Activated CD8-positive, alpha-beta T cell treated with anti-CD3 and anti-CD28 coated beads for 36 hours (primary cell): Measurements from ENCODE around the gene ARHGAP12. TPM values are rescaled to one million over a fixed set of nuclear protein-coding genes. Genes with fewer than 3 reads are reported as not detected.
A peak's percentile ranks its signal among the peaks of the same experiment; 100 is the strongest.

Experiments used
- ATAC-seq: fragments of 200-7000 bp; cut with Tn5 transposase; one replicate; pipeline ENCODE4 v1.10.0; 2021; ENCODE audit warnings: mild to moderate bottlenecking, moderate library complexity
- CTCF ChIA-PET: fragments of 350-600 bp; sonication (Branson Sonifier 250); formaldehyde crosslinking; loops from one replicate; lab custom pipeline; 2021; ENCODE audit warnings: antibody characterized with exemption; lab: Charles Lee
- POLR2A ChIA-PET: fragments of 350-600 bp; sonication (Branson Sonifier 250); formaldehyde crosslinking; loops from one replicate; lab custom pipeline; 2021; ENCODE audit warnings: antibody characterized with exemption; lab: Charles Lee
- DNase-seq: peaks from one replicate; pipeline ENCODE4 v3.0.0-alpha.2; 2020
- H3K27ac Mint-ChIP-seq: one replicate; pipeline ENCODE4 v1.8.0; 2021; ENCODE audit warnings: mild to moderate bottlenecking, mixed read lengths
- H3K27me3 Mint-ChIP-seq: one replicate; pipeline ENCODE4 v1.8.0; 2021; ENCODE audit warnings: mixed read lengths
- H3K36me3 Mint-ChIP-seq: one replicate; pipeline ENCODE4 v1.8.0; 2021; ENCODE audit warnings: low read depth, mixed read lengths
- H3K4me1 Mint-ChIP-seq: one replicate; pipeline ENCODE4 v1.8.0; 2021; ENCODE audit warnings: low read depth, mixed read lengths
- H3K4me3 Mint-ChIP-seq: one replicate; pipeline ENCODE4 v1.8.0; 2021; ENCODE audit warnings: mild to moderate bottlenecking, moderate library complexity, mixed read lengths
- H3K9me3 Mint-ChIP-seq: one replicate; pipeline ENCODE4 v1.8.0; 2021; ENCODE audit warnings: mixed read lengths
- CTCF ChIP-seq: fragments of 200-600 bp; IDR thresholded peaks from one replicate; pipeline ENCODE4 v1.8.0; 2022; ENCODE audit warnings: antibody characterized with exemption, mild to moderate bottlenecking
- intact Hi-C: fragments of 100-400 bp; cut with micrococcal nuclease; formaldehyde crosslinking; loops from one replicate; pipeline ENCODE4 v1.10.0; 2022
- total RNA-seq, 2 experiments: library from RNA; stranded (reverse); gene quantifications; one replicate each; pipeline ENCODE4 v1.2.3, GENCODE V29; 2021

The ARHGAP12 gene
- total RNA-seq, 2 experiments from 2014 or later = 4.0 to 4.3 TPM

GRCh38 chr10:31920538-31920937 lies 8.1 kb downstream of the ARHGAP12 start:
- intact Hi-C loops = no loop called here
- Mint-ChIP-seq H3K9me3 (peaks cover 3% of the 10 kb centered on the region), H3K27me3 (no peaks in the 10 kb centered on the region), H3K27ac (no peak overlapping the region), H3K4me3 (no peak overlapping the region), H3K36me3 (peaks cover 2% of the 10 kb centered on the region), H3K4me1 (peaks cover 47% of the 10 kb centered on the region)
- ChIA-PET POLR2A (interaction anchor here (1.1 to 1.3 kb wide), 2 partner anchors 10 to 81 kb away, joined by 3 to 5 read pairs; no protein-coding TSS in a partner anchor), CTCF (no interaction called here)
- DNase-seq = no peak
- no peak for TF ChIP-seq CTCF
- ATAC-seq = no peak

- no peak for TF ChIP-seq CTCF
- H3K4me1 Mint-ChIP-seq = peaks cover 38% of the 10 kb centered on the region
- DNase-seq = no peak
- peaks cover 5% of the 10 kb centered on the region for H3K36me3 Mint-ChIP-seq
- intact Hi-C loops = no loop called here
- peaks cover 3% of the 10 kb centered on the region for H3K9me3 Mint-ChIP-seq
- H3K4me3 Mint-ChIP-seq = no peak overlapping the region
- CTCF ChIA-PET = no interaction called here
- H3K27ac Mint-ChIP-seq = peak overlapping the region; percentile 17
- POLR2A ChIA-PET = no interaction called here
- peak; percentile 57 for ATAC-seq
- H3K27me3 Mint-ChIP-seq = no peaks in the 10 kb centered on the region
Measured at GRCh38 chr10:31918671-31919409, 9.8 kb downstream of the ARHGAP12 start.

- ATAC-seq (no peak), DNase-seq (no peak)
- Mint-ChIP-seq H3K27me3 (no peaks in the 10 kb centered on the region), H3K36me3 (peaks cover 3% of the 10 kb centered on the region), H3K9me3 (peaks cover 3% of the 10 kb centered on the region), H3K4me3 (no peak overlapping the region), H3K27ac (no peak overlapping the region), H3K4me1 (peaks cover 51% of the 10 kb centered on the region)
- CTCF ChIA-PET = no interaction called here
- POLR2A ChIA-PET = no interaction called here
- TF ChIP-seq CTCF = no peak
- intact Hi-C loops = no loop called here
Measured at GRCh38 chr10:31914370-31914769, 14.3 kb downstream of the ARHGAP12 start.

GRCh38 chr10:31912898-31913850 lies 15.5 kb downstream of the ARHGAP12 start:
- ATAC-seq = no peak
- intact Hi-C loops = no loop called here
- POLR2A ChIA-PET = interaction anchor here (0.9 to 1.0 kb wide), 2 partner anchors 15 to 70 kb away, joined by 3 read pairs; partner anchors contain the start of gene ARHGAP12
- H3K9me3 Mint-ChIP-seq = peaks cover 3% of the 10 kb centered on the region
- peaks cover 47% of the 10 kb centered on the region for H3K4me1 Mint-ChIP-seq
- H3K27ac Mint-ChIP-seq = no peak overlapping the region
- H3K36me3 Mint-ChIP-seq = peaks cover 10% of the 10 kb centered on the region
- no peaks in the 10 kb centered on the region for H3K27me3 Mint-ChIP-seq
- DNase-seq = no peak
- TF ChIP-seq CTCF = no peak
- H3K4me3 Mint-ChIP-seq = no peak overlapping the region
- CTCF ChIA-PET = interaction anchor here (1.2 kb wide), 1 partner anchor 35 kb away, joined by 4 read pairs; no protein-coding TSS in a partner anchor
